HG03575 (cell line): Measurements from ENCODE around the gene TEX36.
"Not testable (repeated sequence)": the region's sequence is repeated elsewhere in the genome, so short reads cannot be mapped to it uniquely, and the experiment has no call there.

Experiments used
- ATAC-seq: cut with Tn5 transposase; IDR thresholded peaks from one replicate; pipeline ENCODE4 v1.9.1; 2021; ENCODE audit not compliant: unreplicated experiment, insufficient number of reproducible peaks, low FRiP score; ENCODE audit errors: extremely low read depth

TEX36 gene, protein sequence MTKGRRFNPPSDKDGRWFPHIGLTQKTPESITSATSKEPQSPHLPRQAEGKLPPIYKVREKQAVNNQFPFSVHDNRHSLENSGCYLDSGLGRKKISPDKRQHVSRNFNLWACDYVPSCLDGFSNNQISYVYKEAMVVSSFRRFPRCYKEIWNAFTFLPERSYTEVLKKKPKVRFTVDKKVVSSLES

GRCh38 chr10:125683063-125683462 lies at the start of gene TEX36:
Gene TEX36, minus strand, starts transcription at chr10:125683163. Its CDS starts 174 bp downstream, at chr10:125682989.
- no peak for ATAC-seq

DNA sequence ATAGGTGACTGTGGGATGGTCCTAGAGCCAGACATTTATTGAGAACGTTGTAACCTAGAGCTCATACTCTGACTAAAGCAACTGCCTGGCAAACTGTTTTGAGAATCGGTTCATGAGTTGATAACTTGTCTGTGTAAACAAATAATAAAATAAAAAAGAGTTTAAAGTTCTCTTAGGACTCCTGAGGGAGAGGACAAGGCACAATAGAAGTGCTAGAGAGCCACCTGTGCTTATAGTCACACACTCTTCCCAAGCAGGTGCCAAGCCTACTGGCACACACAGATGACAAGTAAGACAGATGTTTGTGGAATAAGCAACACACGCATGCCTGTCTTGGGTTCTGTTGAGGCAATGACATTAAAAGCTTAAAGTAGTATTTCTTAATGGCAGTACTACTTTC lies 44.5 kb upstream of the TEX36 start:
- no peak for ATAC-seq

DNA sequence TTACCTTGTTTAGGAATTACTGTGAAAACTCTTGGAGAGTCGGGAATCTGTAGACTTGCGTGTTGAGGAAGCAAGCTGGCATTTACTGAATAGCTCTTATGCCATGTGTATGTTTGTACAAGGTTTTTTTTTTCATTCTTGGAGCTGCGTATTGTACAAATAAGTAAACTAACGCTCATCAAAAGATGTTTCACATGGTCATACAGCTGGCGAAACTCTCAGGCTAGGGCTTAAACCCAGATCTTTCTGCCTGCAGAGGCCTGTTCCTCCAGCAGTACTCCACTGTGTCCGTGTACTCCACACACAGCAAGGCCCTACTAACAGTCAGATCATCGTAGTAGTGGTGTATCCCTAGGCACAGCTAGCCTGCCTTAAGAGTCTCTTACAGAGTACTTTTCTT lies 44.0 kb upstream of the TEX36 start:
- no peak for ATAC-seq

DNA sequence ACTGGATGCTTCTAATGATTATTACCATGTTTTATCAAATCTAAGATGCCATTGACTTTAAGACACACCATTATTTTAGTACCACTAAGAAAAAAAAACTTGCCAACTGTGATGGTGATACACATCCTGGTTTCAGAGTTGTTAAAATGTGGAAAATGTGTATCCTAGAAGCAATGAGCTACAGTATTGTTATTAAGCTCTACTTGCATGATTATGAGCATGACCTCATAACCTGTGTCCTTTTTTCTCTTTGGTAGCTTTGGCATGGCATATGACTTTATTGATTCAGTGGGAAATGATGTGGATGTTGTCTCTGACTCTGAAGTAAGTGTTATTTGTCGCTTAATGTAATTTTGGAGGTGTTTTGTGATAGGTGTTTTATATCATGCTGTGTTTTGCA lies 39.8 kb upstream of the TEX36 start:
- no peak for ATAC-seq

DNA sequence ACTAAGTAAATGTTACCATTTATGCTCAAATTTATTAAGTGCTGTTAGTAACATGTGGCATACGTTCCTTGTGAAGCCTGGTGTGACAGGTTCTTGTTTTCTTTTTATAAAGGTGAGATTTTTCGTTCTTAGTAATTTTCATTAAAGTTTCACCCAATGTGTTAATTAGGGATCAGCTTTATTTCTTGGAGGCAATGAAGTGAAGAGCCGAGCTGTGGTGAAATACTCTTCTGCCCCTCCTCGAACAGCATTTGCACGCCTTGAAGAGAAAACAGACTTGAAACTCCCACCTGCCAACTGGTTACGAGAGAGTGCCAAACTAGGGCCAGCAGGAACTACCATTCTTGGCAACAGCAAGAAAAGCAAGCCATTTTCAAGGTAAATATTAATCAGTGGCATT lies 38.1 kb upstream of the TEX36 start:
- ATAC-seq: peak; percentile 29

- no peak for ATAC-seq
Measured at GRCh38 chr10:125720002-125720382, 37.0 kb upstream of the TEX36 start.

DNA sequence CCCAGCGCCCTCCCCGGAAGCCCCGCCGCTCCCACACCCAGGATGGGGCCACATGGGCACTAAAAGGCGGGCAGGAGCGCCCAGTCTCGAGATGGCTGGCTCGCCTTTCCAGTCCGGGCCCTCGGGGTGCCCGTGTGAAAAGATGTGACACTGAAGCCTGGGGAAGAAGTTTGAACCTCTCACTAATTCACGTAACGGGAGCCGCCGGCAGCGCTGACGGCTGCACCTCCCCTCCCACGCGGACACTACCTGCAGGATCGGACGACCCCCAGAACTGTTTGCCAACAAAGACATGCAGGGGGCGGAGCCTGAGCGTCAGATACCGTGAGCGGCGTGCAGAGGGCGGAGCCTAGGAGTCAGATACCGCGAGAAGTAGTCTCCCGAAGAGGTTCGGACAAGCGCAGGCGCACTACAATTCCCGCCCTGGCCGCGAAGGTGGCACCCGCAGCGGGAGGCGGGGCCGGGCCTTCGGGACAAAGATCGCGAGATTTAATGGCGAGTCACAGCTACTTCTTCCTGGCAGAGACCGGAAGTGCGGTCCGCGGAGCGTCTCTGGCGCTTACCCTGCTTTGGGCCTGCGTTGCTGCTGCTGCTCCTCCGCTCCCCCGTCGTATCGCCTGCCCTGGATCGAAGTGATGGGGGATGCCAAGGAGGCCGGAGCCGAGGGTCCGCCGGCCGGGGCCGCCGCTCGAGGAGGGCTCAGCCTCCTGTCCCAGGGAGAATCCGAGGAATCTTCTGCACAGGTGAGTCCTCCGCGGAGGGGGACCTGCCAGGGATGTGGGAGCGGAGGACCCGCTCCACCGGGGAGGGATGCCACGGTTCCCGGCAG lies 36.4 kb upstream of the TEX36 start, which contains the start of gene EDRF1:
Gene EDRF1 (plus strand): TSS at position 537 of the 829 bp plus-strand sequence. CDS start 99 bp downstream, at position 636.
- ATAC-seq: peak; percentile 91

- not testable (repeated sequence) for ATAC-seq
Measured at GRCh38 chr10:125714728-125715127, 31.8 kb upstream of the TEX36 start.

DNA sequence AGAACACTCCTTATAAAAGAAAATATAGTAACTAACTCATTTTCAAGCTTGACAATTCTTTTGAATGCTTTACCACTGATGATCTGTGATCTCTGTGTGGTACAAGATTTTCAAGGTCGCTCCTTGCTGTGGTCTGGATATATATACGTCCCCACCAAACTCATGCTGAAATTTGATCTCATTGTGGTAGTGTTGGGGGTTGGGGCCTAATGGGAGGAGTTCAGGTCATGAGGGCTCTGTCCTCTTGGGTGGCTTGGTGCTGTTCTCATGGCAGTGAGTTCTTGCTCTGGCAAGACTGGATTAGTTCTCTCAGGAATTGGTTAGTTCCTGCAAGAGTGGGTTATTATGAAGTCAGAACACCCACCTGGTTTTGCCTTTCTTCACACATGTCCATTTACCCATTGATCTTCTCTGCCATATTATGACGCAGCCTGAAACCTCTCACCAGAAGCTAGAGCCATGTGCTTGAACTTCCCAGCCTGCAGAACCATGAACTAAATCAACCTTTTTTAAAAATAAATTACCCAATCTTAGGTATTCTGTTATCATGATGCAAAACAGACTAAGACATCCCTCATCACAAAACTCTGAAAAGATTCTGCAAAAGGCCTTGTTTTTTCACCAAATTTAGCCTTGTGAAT lies 28.3 kb upstream of the TEX36 start:
- no peak for ATAC-seq

DNA sequence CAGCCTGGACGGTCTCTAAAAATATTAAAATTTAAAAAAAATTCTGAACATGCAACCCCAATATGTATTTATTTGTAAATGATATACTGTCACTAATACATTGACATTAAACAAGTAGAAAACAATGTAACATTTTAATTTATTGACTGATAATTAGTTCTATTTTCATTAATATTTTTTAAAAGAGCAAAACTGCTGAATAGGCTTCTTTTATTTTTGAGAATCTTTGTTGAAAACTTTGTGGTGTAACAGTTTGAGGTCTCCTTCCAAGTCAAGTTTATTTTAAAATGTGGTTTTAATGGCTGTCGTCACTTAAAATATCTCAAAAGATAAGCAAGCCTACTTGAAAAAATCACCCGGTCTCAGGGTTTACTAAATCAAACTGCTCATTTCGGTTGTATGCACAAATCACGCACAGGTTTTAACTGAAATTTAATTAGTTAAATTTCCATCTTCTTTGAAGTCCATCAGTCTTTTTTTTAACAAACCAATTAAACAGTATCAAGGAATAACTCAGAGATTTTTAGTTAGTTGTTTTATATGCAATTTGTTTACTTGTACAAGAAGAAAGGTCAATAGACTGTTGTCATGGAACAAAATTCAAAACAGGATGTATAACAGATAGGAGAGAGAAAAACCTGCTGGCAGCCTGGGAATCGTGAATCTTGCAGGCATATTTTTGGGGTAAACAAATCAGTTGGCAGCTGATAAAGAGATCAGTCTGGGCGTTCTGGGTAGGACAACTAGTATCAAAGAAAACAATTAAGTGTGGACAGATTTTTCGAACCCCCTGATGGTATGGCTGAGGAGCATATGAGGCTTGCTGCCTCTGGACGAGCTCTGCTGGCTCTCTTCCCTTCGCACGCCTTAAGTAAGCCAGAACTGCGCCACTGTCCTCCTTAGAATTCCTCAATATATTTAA lies 26.9 kb upstream of the TEX36 start:
- ATAC-seq: no peak

- ATAC-seq: no peak
Measured at GRCh38 chr10:125708971-125709503, 26.1 kb upstream of the TEX36 start.

DNA sequence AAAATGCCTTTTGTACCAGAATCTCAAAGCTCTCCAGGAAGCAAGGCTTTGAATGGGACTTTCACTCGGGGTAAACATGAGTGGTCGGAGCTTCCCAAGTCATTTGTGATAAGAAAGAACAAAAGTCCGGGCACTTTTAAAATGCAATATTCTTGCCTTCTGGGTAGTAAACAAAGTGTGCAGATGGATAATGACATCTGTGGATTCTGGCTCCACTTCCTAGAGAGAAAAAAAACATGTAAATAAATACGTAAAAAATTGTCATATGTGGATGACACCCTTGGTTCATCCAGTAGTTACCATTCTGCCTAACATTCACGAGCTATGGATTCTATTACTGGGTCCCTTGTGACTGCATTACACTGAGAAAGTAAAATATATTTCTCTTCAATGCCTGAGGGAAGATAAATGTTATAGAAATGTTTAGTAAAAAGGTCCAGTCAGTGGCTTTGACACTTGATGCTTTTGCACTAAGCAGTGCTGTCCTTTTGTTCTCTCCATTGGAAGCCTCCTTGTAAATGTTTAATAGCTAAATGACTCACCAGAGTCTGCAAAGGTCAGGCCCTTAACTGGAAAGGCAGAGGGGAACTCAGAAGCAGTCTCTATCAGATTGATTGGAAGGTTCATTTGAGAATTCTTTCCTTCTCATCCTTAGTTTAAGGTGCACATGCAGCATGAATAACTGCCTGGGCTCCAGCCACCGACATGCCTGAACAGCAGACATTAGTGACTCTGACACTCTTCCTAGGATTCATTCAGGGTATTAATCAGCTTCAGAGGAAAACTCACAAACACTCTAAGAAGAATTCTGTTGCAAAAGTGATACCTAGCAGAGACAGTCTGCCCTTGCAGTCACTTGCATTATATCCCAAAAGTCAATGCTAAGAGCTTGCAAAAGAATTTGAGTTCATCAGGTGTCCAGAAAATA lies 24.8 kb upstream of the TEX36 start:
- ATAC-seq: no peak

DNA sequence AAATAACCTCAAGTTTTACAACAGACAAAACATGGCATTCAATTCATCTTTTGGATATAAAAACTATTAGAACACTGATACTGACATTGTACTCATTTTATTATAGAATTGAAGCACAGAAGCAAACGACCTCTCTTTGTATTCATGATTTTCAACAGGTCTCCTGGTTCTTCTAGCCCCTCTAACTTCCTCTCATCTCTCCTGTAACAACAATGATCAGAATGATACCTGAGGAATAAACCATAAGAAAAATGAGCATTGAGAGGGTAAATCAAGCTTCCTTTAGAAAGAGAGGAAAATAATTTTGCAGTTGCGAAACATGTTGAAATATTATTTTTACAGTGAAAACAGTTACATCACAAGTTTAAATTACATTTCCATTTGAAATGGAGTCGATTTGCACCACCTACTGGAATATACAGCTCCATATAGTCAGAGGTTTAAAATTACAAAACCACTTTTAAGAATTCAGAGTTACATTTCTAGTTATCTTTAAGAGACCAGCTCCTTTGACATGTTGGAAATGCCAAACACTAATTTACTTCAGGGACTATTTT lies 17.5 kb upstream of the TEX36 start:
- no peak for ATAC-seq

GRCh38 chr10:125699562-125700143 lies 16.7 kb upstream of the TEX36 start:
- no peak for ATAC-seq

- ATAC-seq: no peak
Measured at GRCh38 chr10:125698481-125698998, 15.6 kb upstream of the TEX36 start.

DNA sequence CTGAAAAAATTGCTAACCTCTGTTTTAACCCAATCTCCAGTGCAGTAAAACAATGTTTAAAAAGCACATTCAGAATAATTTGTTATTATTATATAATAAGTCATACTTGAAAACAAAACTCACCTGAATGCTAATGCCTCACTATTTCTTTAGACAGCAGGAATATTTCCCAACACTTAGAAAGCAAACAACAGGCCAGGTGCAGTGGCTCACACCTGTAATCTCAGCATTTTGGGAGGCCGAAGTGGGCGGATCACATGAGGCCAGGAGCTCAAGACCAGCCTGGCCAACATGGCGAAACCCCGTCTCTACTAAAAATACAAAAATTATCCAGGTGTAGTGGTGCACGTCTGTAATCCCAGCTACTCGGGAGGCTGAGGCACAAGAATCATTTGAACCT lies 13.9 kb upstream of the TEX36 start:
- not testable (repeated sequence) for ATAC-seq

- no peak for ATAC-seq
Measured at GRCh38 chr10:125694883-125695282, 11.9 kb upstream of the TEX36 start.
